SIG-M5 (cell line): ENCODE results near the gene EPO.
"Not testable (repeated sequence)": the region's sequence is repeated elsewhere in the genome, so short reads cannot be mapped to it uniquely, and the experiment has no call there.

Source experiments
- DNase-seq: peaks from one replicate; lab custom pipeline; 2025; lab: John Stamatoyannopoulos, UW

Gene EPO

GRCh38 chr7:100683659-100684533 lies 36.4 kb upstream of the EPO start:
- DNase-seq, result no peak

GRCh38 chr7:100684534-100685042 lies 35.7 kb upstream of the EPO start:
- no peak for DNase-seq

GRCh38 chr7:100685049-100685605 lies 35.1 kb upstream of the EPO start:
- DNase-seq, result no peak

- DNase-seq, result no peak
Observed at GRCh38 chr7:100685631-100686145, 34.6 kb upstream of the EPO start.

- DNase-seq, result no peak
Observed at GRCh38 chr7:100686201-100686821, 34.0 kb upstream of the EPO start.

- no peak for DNase-seq
Observed at GRCh38 chr7:100686822-100687211, 33.5 kb upstream of the EPO start.

- DNase-seq, result no peak
Observed at GRCh38 chr7:100687261-100687660, 33.0 kb upstream of the EPO start.

GRCh38 chr7:100687751-100688300 lies 32.4 kb upstream of the EPO start:
- no peak for DNase-seq

GRCh38 chr7:100688326-100688860 lies 31.9 kb upstream of the EPO start:
- DNase-seq, result no peak

- DNase-seq, result no peak
Observed at GRCh38 chr7:100689230-100690135, 30.8 kb upstream of the EPO start.

- no peak for DNase-seq
Observed at GRCh38 chr7:100691676-100692577, 28.3 kb upstream of the EPO start.

GRCh38 chr7:100692578-100692961 lies 27.7 kb upstream of the EPO start:
- no peak for DNase-seq

- no peak for DNase-seq
Observed at GRCh38 chr7:100693312-100694097, 26.8 kb upstream of the EPO start.

GRCh38 chr7:100694098-100694745 lies 26.0 kb upstream of the EPO start, which contains the start of gene GIGYF1:
GIGYF1 (minus strand) TSS chr7:100694250; CDS start chr7:100688238, 6,012 bp downstream.
- DNase-seq, result no peak

GRCh38 chr7:100696123-100696521 lies 24.1 kb upstream of the EPO start:
- DNase-seq, result no peak

- DNase-seq, result no peak
Observed at GRCh38 chr7:100699018-100699417, 21.2 kb upstream of the EPO start.

- not testable (repeated sequence) for DNase-seq
Observed at GRCh38 chr7:100701089-100701488, 19.2 kb upstream of the EPO start.

- no peak for DNase-seq
Observed at GRCh38 chr7:100705320-100705752, 14.9 kb upstream of the EPO start.
